Osteoblast (primary cell): ENCODE data around the gene HERC6. TPM values are rescaled to one million over a fixed set of nuclear protein-coding genes. Genes with fewer than 3 reads are reported as not detected.
"Not testable (repeated sequence)": the region's sequence is repeated elsewhere in the genome, so short reads cannot be mapped to it uniquely, and the experiment has no call there.

ENCODE experiments used
- DNase-seq: peaks from one replicate; pipeline ENCODE4 v3.0.0; 2011; ENCODE audit warnings: low spot score, mixed read lengths; ENCODE audit not compliant: insufficient read length; ENCODE audit errors: missing footprints
- H2AFZ ChIP-seq: 2 replicates; pipeline ENCODE4 v1.6.0; 2011; ENCODE audit warnings: mild to moderate bottlenecking, low read length
- H3K27ac ChIP-seq: 2 replicates; pipeline ENCODE4 v1.5.1; 2011; ENCODE audit warnings: mild to moderate bottlenecking, low read depth, low read length, moderate library complexity
- H3K27me3 ChIP-seq: 2 replicates; pipeline ENCODE4 v1.6.0; 2012; ENCODE audit warnings: mild to moderate bottlenecking, control low read depth, inconsistent platforms, low read length, moderate library complexity; ENCODE audit not compliant: insufficient read depth
- H3K36me3 ChIP-seq: 2 replicates; pipeline ENCODE4 v1.5.1; 2011; ENCODE audit warnings: mild to moderate bottlenecking, low read length, control low read depth, moderate library complexity; ENCODE audit not compliant: insufficient read depth
- H3K4me1 ChIP-seq: 2 replicates; pipeline ENCODE4 v1.5.1; 2011; ENCODE audit warnings: mild to moderate bottlenecking, low read length, control low read depth, moderate library complexity; ENCODE audit not compliant: insufficient read depth
- H3K4me2 ChIP-seq: 2 replicates; pipeline ENCODE4 v1.6.0; 2011; ENCODE audit warnings: mild to moderate bottlenecking, low read length; ENCODE audit not compliant: insufficient read depth
- H3K4me3 ChIP-seq: fragments of 200-600 bp; sonication (generic); 3 replicates; pipeline ENCODE4 v1.5.1; 2012; ENCODE audit warnings: mild to moderate bottlenecking, low read length, inconsistent platforms; ENCODE audit not compliant: insufficient read depth
- H3K79me2 ChIP-seq: 2 replicates; pipeline ENCODE4 v1.6.0; 2012; ENCODE audit warnings: mild to moderate bottlenecking, low read length, control low read depth, inconsistent platforms; ENCODE audit not compliant: insufficient read depth
- H3K9me3 ChIP-seq: 2 replicates; pipeline ENCODE4 v1.5.1; 2011; ENCODE audit warnings: low read depth, low read length, control low read depth
- H4K20me1 ChIP-seq: 2 replicates; pipeline ENCODE4 v1.6.0; 2012; ENCODE audit warnings: mild to moderate bottlenecking, low read length, control low read depth; ENCODE audit not compliant: insufficient read depth
- CTCF ChIP-seq: IDR thresholded peaks from 2 replicates; pipeline ENCODE4 v1.5.1; 2011; ENCODE audit warnings: mild to moderate bottlenecking, low read depth, low read length, moderate library complexity; ENCODE audit errors: extremely low read depth
- total RNA-seq: library from RNA; depleted of rRNA; stranded (reverse); fragments of >200 nt; gene quantifications from 2 replicates; pipeline ENCODE4 v1.2.3, GENCODE V29; 2012

HERC6 gene
- total RNA-seq, 1 donor = 21.4 TPM

- H4K20me1 ChIP-seq = no peaks in the 10 kb centered on the region
- H3K4me1 ChIP-seq = no peaks in the 10 kb centered on the region
- no peak overlapping the region for H2AFZ ChIP-seq
- no peaks in the 10 kb centered on the region for H3K79me2 ChIP-seq
- H3K4me3 ChIP-seq = no peak overlapping the region
- no peak for DNase-seq
- TF ChIP-seq CTCF = no peak
- H3K27me3 ChIP-seq = no peaks in the 10 kb centered on the region
- no peak overlapping the region for H3K27ac ChIP-seq
- H3K36me3 ChIP-seq = no peaks in the 10 kb centered on the region
- no peaks in the 10 kb centered on the region for H3K9me3 ChIP-seq
- no peak overlapping the region for H3K4me2 ChIP-seq
Observed at GRCh38 chr4:88359558-88359957, 19.1 kb upstream of the HERC6 start.

GRCh38 chr4:88360256-88360655, 18.4 kb upstream of the HERC6 start:
- no peak for DNase-seq
- no peak overlapping the region for H2AFZ ChIP-seq
- H3K36me3 ChIP-seq = no peaks in the 10 kb centered on the region
- H3K27me3 ChIP-seq = no peaks in the 10 kb centered on the region
- H4K20me1 ChIP-seq = no peaks in the 10 kb centered on the region
- no peaks in the 10 kb centered on the region for H3K4me1 ChIP-seq
- H3K79me2 ChIP-seq = no peaks in the 10 kb centered on the region
- no peak overlapping the region for H3K4me3 ChIP-seq
- no peak overlapping the region for H3K27ac ChIP-seq
- H3K4me2 ChIP-seq = no peak overlapping the region
- no peak for TF ChIP-seq CTCF
- no peaks in the 10 kb centered on the region for H3K9me3 ChIP-seq

GRCh38 chr4:88360791-88361190, 17.9 kb upstream of the HERC6 start:
- Histone ChIP-seq H3K27me3 (no peaks in the 10 kb centered on the region), H4K20me1 (no peaks in the 10 kb centered on the region), H3K4me3 (no peak overlapping the region), H3K27ac (no peak overlapping the region), H3K9me3 (no peaks in the 10 kb centered on the region), H2AFZ (no peak overlapping the region), H3K4me2 (no peak overlapping the region), H3K79me2 (no peaks in the 10 kb centered on the region), H3K36me3 (no peaks in the 10 kb centered on the region), H3K4me1 (no peaks in the 10 kb centered on the region)
- no peak for TF ChIP-seq CTCF
- DNase-seq = no peak

- not testable (repeated sequence) for H3K79me2 ChIP-seq, H3K27ac ChIP-seq, H3K9me3 ChIP-seq, H3K4me2 ChIP-seq, H4K20me1 ChIP-seq, H3K36me3 ChIP-seq, H3K4me3 ChIP-seq, DNase-seq, H2AFZ ChIP-seq, H3K4me1 ChIP-seq, H3K27me3 ChIP-seq
Observed at GRCh38 chr4:88361217-88361773, 17.4 kb upstream of the HERC6 start.
